ENCODE measurements around the gene UNKL.
A peak's percentile ranks its signal among the peaks of the same experiment; 100 is the strongest.

The UNKL gene

GRCh38 chr16:1401061-1401757 lies 13.3 kb downstream of the UNKL start:
- no peaks in the 10 kb centered on the region for H3K9me3 ChIP-seq (ENCODE audit: severe bottlenecking)
- no peak overlapping the region for H3K27ac ChIP-seq (ENCODE audit: poor library complexity, severe bottlenecking)
- no peak overlapping the region for H3K4me3 ChIP-seq (ENCODE audit: severe bottlenecking)
- no peak for TF ChIP-seq CTCF (IDR thresholded peaks at IDR 0.05; ENCODE audit: poor library complexity, severe bottlenecking)
- no peaks in the 10 kb centered on the region for H3K4me1 ChIP-seq (ENCODE audit: insufficient read depth, poor library complexity, severe bottlenecking)
- no peaks in the 10 kb centered on the region for H3K36me3 ChIP-seq (ENCODE audit: low read depth)
- no peaks in the 10 kb centered on the region for H3K27me3 ChIP-seq (ENCODE audit: insufficient read depth, poor library complexity, severe bottlenecking)
- ATAC-seq (ENCODE audit: low read depth) = no peak
- DNase-seq (ENCODE audit: low spot score) = no peak

GRCh38 chr16:1398826-1399581 lies 15.5 kb downstream of the UNKL start:
- Histone ChIP-seq H3K36me3 (ENCODE audit: low read depth) (no peaks in the 10 kb centered on the region), H3K9me3 (ENCODE audit: severe bottlenecking) (no peaks in the 10 kb centered on the region)

GRCh38 chr16:1398351-1398750 lies 16.2 kb downstream of the UNKL start:
- ATAC-seq (ENCODE audit: low read depth) (no peak), DNase-seq (ENCODE audit: low spot score) (no peak)
- Histone ChIP-seq H3K9me3 (ENCODE audit: severe bottlenecking) (no peaks in the 10 kb centered on the region), H3K27me3 (ENCODE audit: insufficient read depth, poor library complexity, severe bottlenecking) (no peaks in the 10 kb centered on the region), H3K4me3 (ENCODE audit: severe bottlenecking) (no peak overlapping the region), H3K36me3 (ENCODE audit: low read depth) (no peaks in the 10 kb centered on the region), H3K4me1 (ENCODE audit: insufficient read depth, poor library complexity, severe bottlenecking) (no peaks in the 10 kb centered on the region), H3K27ac (ENCODE audit: poor library complexity, severe bottlenecking) (no peak overlapping the region)
- no peak for TF ChIP-seq CTCF (IDR thresholded peaks at IDR 0.05; ENCODE audit: poor library complexity, severe bottlenecking)

More at GRCh38 chr16:1398826-1399581, 15.5 kb downstream of the UNKL start:
- no peak for ATAC-seq (ENCODE audit: low read depth)
- DNase-seq (ENCODE audit: low spot score) = peak; percentile 63
- Histone ChIP-seq H3K27ac (ENCODE audit: poor library complexity, severe bottlenecking) (no peak overlapping the region), H3K27me3 (ENCODE audit: insufficient read depth, poor library complexity, severe bottlenecking) (no peaks in the 10 kb centered on the region), H3K4me1 (ENCODE audit: insufficient read depth, poor library complexity, severe bottlenecking) (no peaks in the 10 kb centered on the region), H3K4me3 (ENCODE audit: severe bottlenecking) (no peak overlapping the region)
- no peak for TF ChIP-seq CTCF (IDR thresholded peaks at IDR 0.05; ENCODE audit: poor library complexity, severe bottlenecking)

DNA sequence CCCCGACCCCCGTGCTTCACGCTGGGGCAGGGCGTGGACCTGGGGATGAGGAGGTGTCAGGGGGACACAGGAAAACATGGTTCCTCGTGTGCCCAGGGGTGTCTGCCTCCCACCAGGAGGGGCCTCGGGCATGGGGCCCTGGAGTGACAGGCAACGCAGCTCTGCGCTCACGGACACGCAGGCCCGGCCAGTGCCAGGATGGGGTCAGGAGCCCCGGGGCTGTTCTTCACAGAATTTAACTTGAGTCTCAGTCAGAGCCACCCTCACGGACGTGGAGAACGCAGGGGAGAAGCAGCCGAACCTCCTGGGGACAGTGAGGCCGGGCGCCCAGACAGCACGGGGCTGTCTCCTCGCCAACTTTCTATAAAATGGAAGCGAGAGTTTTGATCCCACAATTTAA lies 16.7 kb downstream of the UNKL start:
- TF ChIP-seq CTCF (IDR thresholded peaks at IDR 0.05; ENCODE audit: poor library complexity, severe bottlenecking) = no peak
- Histone ChIP-seq H3K27ac (ENCODE audit: poor library complexity, severe bottlenecking) (no peak overlapping the region), H3K9me3 (ENCODE audit: severe bottlenecking) (no peaks in the 10 kb centered on the region), H3K4me3 (ENCODE audit: severe bottlenecking) (no peak overlapping the region), H3K27me3 (ENCODE audit: insufficient read depth, poor library complexity, severe bottlenecking) (no peaks in the 10 kb centered on the region), H3K36me3 (ENCODE audit: low read depth) (no peaks in the 10 kb centered on the region), H3K4me1 (ENCODE audit: insufficient read depth, poor library complexity, severe bottlenecking) (no peaks in the 10 kb centered on the region)
- ATAC-seq (ENCODE audit: low read depth) (no peak), DNase-seq (ENCODE audit: low spot score) (no peak)

Data from RWPE2 (cell line).